K562 (cell line): ENCODE measurements around the gene HACE1. TPM values are rescaled to one million over a fixed set of nuclear protein-coding genes. Genes with fewer than 3 reads are reported as not detected.

Experiments used
- ATAC-seq: fragments of 200-7000 bp; cut with Tn5 transposase; 3 replicates; pipeline ENCODE4 v1.9.1; 2020; ENCODE audit warnings: moderate library complexity
- BruUV-seq: library from RNA; stranded (reverse); fragments of 400-500 nt; replicated peaks from 2 replicates; lab custom pipeline; 2021; lab: Mats Ljungman, UMichigan
- CTCF ChIA-PET: fragments of 300-600 bp; formaldehyde crosslinking; extraction: SDS; loops from one replicate; lab custom pipeline; 2021; ENCODE audit warnings: low intra/inter-chr PET ratio; lab: Yijun Ruan, JAX
- POLR2A ChIA-PET: fragments of 300-600, 350-650 bp; sonication (Branson Sonifier 250); formaldehyde crosslinking; extraction: SDS; loops from one replicate; lab custom pipeline; 2021; ENCODE audit warnings: antibody characterized with exemption, inconsistent platforms; lab: Yijun Ruan, JAX
- DNase-seq, 4 experiments: peaks; one replicate each; pipeline versions ENCODE4 v3.0.0 to v3.0.0-alpha.2; 2011 to 2018; ENCODE audit warnings: low spot score in 3 of 4, mixed read lengths in 3 of 4; ENCODE audit errors: extremely low read depth in 1 of 4
- FAIRE-seq: peaks from 2 replicates; lab custom pipeline; 2011; peaks lifted over from hg19 to GRCh38; lab: Jason Lieb, UNC
- H2AFZ ChIP-seq: 2 replicates; pipeline ENCODE4 v1.6.0; 2011; ENCODE audit warnings: low read depth, low read length, control low read depth, inconsistent platforms
- H3K27ac ChIP-seq: fragments of 200-600 bp; 3 replicates; pipeline ENCODE4 v1.8.0; 2011; ENCODE audit warnings: low read depth, mild to moderate bottlenecking, control low read depth, inconsistent platforms, low read length, moderate library complexity, mixed read lengths; ENCODE audit errors: extremely low read depth
- H3K27me3 ChIP-seq, 2 experiments: fragments of 300-600 bp in 1 of 2; 2 replicates in 1 of 2; 3 replicates in 1 of 2; pipeline versions ENCODE4 v1.6.0 to v1.8.0; 2011; ENCODE audit warnings: inconsistent platforms in 2 of 2, low read length in 2 of 2, mild to moderate bottlenecking in 1 of 2, mixed read lengths in 1 of 2, moderate library complexity in 1 of 2; ENCODE audit not compliant: control insufficient read depth in 2 of 2, insufficient read depth in 2 of 2
- H3K36me3 ChIP-seq: fragments of 300-600 bp; 3 replicates; pipeline ENCODE4 v1.8.0; 2011; ENCODE audit warnings: mild to moderate bottlenecking, low read length, inconsistent platforms; ENCODE audit not compliant: control insufficient read depth, insufficient read depth
- H3K4me1 ChIP-seq, 2 experiments: fragments of 200-600 bp in 1 of 2; replicated peaks in 1 of 2; 2 replicates in 1 of 2; 3 replicates in 1 of 2; pipeline versions ENCODE4 v1.5.1 to v1.8.0; 2011; ENCODE audit warnings: inconsistent platforms in 2 of 2, low read length in 2 of 2, mild to moderate bottlenecking in 1 of 2, mixed read lengths in 1 of 2, moderate library complexity in 1 of 2; ENCODE audit not compliant: control insufficient read depth in 2 of 2, insufficient read depth in 2 of 2
- H3K4me2 ChIP-seq: 2 replicates; pipeline ENCODE4 v1.6.1; 2011; ENCODE audit warnings: low read length, control low read depth, inconsistent platforms, mixed read lengths; ENCODE audit not compliant: insufficient read depth
- H3K4me3 ChIP-seq: fragments of 200-600 bp; sonication (generic), shearing (Covaris generic); 2 replicates; pipeline ENCODE4 v1.5.1; 2016; ENCODE audit warnings: control low read depth, inconsistent platforms
- H3K79me2 ChIP-seq: fragments of 200-600 bp; 3 replicates; pipeline ENCODE4 v1.8.0; 2011; ENCODE audit warnings: low read length, inconsistent platforms; ENCODE audit not compliant: control insufficient read depth, insufficient read depth
- H3K9ac ChIP-seq, 2 experiments: 2 replicates each; pipeline versions ENCODE4 v1.6.0 to v1.6.1; 2011; ENCODE audit warnings: low read depth in 2 of 2, low read length in 2 of 2, control low read depth in 1 of 2, inconsistent platforms in 1 of 2, mild to moderate bottlenecking in 1 of 2, mixed read lengths in 1 of 2; ENCODE audit not compliant: insufficient read depth in 1 of 2
- H3K9me1 ChIP-seq: one replicate; pipeline ENCODE4 v1.6.0; 2011; ENCODE audit warnings: inconsistent platforms, mild to moderate bottlenecking, low read length, moderate library complexity; ENCODE audit not compliant: control insufficient read depth, insufficient read depth
- H3K9me3 ChIP-seq: replicated peaks from 2 replicates; pipeline ENCODE4 v1.5.1; 2011; ENCODE audit warnings: low read depth, low read length, inconsistent platforms; ENCODE audit not compliant: control insufficient read depth, insufficient read depth
- H4K20me1 ChIP-seq: replicated peaks from 2 replicates; pipeline ENCODE4 v1.6.1; 2011; ENCODE audit warnings: low read length, inconsistent platforms, mixed read lengths; ENCODE audit not compliant: control insufficient read depth, insufficient read depth
- CSDE1 ChIP-seq, 2 experiments: fragments of 450-650 bp; IDR thresholded peaks; 2 replicates each; pipeline ENCODE4 v1.6.1; 2016; ENCODE audit warnings: mild to moderate bottlenecking in 1 of 2
- HDAC1 ChIP-seq, 2 experiments: fragments of 450-650 bp; IDR thresholded peaks; 2 replicates each; pipeline ENCODE4 v1.6.1; 2016 to 2017; ENCODE audit warnings: inconsistent platforms in 1 of 2, mild to moderate bottlenecking in 1 of 2, moderate library complexity in 1 of 2
- MED1 ChIP-seq: sonication (generic); formaldehyde crosslinking; IDR thresholded peaks from 2 replicates; pipeline ENCODE4 v1.8.1; 2023; ENCODE audit warnings: missing genetic modification reagents, borderline replicate concordance
- MNT ChIP-seq, 2 experiments: fragments of 450-650 bp; conservative IDR thresholded peaks; 2 replicates each; pipeline ENCODE4 v1.6.1; 2017; ENCODE audit warnings: mild to moderate bottlenecking in 2 of 2, moderate library complexity in 2 of 2
- NELFE ChIP-seq: IDR thresholded peaks from 2 replicates; pipeline ENCODE4 v1.6.1; 2011; ENCODE audit warnings: mild to moderate bottlenecking; ENCODE audit not compliant: insufficient read depth, insufficient read length
- RBM39 ChIP-seq: fragments of 200-400 bp; formaldehyde crosslinking; optimal IDR thresholded peaks from 2 replicates; pipeline ENCODE3; 2018; ENCODE audit warnings: low read depth, low read length
- SFPQ ChIP-seq: fragments of 200-400 bp; formaldehyde crosslinking; IDR thresholded peaks from 2 replicates; pipeline ENCODE4 v1.6.1; 2017; ENCODE audit warnings: mild to moderate bottlenecking, low read depth, low read length, moderate library complexity
- ZBTB7A ChIP-seq: IDR thresholded peaks from 2 replicates; pipeline ENCODE4 v1.6.1; 2011; ENCODE audit warnings: low read depth, mild to moderate bottlenecking, low read length, moderate library complexity, borderline replicate concordance; ENCODE audit not compliant: control insufficient read depth
- ZKSCAN3 ChIP-seq: fragments of 250-450 bp; sonication (Bioruptor Pico); IDR thresholded peaks from 2 replicates; pipeline ENCODE4 v1.4.0; 2020
- ZNF12 ChIP-seq: sonication (generic); formaldehyde crosslinking; IDR thresholded peaks from 2 replicates; pipeline ENCODE4 v1.4.0; 2020; ENCODE audit warnings: mild to moderate bottlenecking, missing genetic modification reagents
- ZNF24 ChIP-seq: fragments of 450-650 bp; IDR thresholded peaks from 2 replicates; pipeline ENCODE4 v1.6.1; 2016
- WGBS: fragments of 100-300 bp; shearing (Covaris generic); methylation state at CpG from one replicate; pipeline ENCODE4 v1.1.6; 2016; ENCODE audit warnings: low coverage, mixed read lengths; ENCODE audit not compliant: insufficient coverage; ENCODE audit errors: missing lambda C conversion rate; 5-methylcytosine and 5-hydroxymethylcytosine counted together
- in situ Hi-C: fragments of 300-500 bp; cut with MboI; formaldehyde crosslinking; loops from 4 replicates; pipeline ENCODE4 v1.15.0; 2018; ENCODE audit warnings: inconsistent platforms, mixed read lengths
- intact Hi-C: fragments of 100-400 bp; cut with micrococcal nuclease; formaldehyde crosslinking; loops from 2 replicates; pipeline ENCODE4 v1.14.2; 2022
- polyA plus RNA-seq, 8 experiments: library from polyadenylated mRNA; depleted of rRNA in 4 of 8; stranded (reverse) in 5 of 8; unstranded in 3 of 8; fragments of >200 nt; fragmentation: Nextera tagmentation in 2 of 8; fragmentation: Illumina TruSeq in 1 of 8; extraction: Ambion mirVana in 2 of 8; extraction: Trizol in 1 of 8; gene quantifications; 2 replicates each; pipeline versions ENCODE4 v1.2.1 to v1.2.3, GENCODE V29; 2011 to 2014; ENCODE audit warnings: inconsistent platforms in 1 of 8, missing spikeins in 1 of 8
- total RNA-seq, 7 experiments: library from RNA; depleted of rRNA in 6 of 7; stranded (reverse); fragments of >200 nt in 6 of 7; fragmentation: Illumina TruSeq in 2 of 7; extraction: Trizol in 2 of 7; gene quantifications; 2 replicates each; pipeline versions ENCODE4 v1.2.1 to v1.2.3, GENCODE V29; 2011 to 2021; ENCODE audit warnings: low replicate concordance in 1 of 7
- TF ChIP-seq, protein P1 (sequence below): sonication (generic); formaldehyde crosslinking; IDR thresholded peaks from 2 replicates; pipeline ENCODE4 v1.8.0; 2022; ENCODE audit warnings: missing genetic modification reagents, mild to moderate bottlenecking, borderline replicate concordance

Gene HACE1
- total and polyA plus RNA-seq, 9 of the 15 experiments (the other 6 are each of a cell fraction or from before 2014, with no cell fraction given) = 3.6 to 19.9 (median 9.1) TPM

DNA sequence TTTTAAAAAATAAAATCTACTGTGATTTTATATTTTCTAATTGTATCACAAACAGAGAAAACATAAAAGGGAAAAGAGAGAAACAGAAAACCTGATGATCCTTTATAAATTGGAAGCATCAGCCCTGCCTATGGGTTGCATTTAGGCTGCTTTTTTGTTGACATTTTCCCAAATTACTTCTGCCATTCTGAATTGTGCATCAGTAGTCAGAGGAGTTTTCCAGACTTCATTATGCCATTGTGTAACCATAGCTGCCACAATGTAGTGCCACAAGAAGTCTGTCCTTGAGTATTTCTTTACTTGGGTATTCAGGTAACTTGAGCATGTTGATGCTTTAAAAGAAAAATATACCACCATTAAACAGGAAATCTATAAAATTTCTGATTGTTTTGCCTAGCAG is 130.3 kb downstream of the HACE1 start:
- Histone ChIP-seq H2AFZ (no peak overlapping the region), H4K20me1 (no peaks in the 10 kb centered on the region), H3K27me3 (no peaks in the 10 kb centered on the region), H3K9ac (no peak overlapping the region), H3K9me3 (no peaks in the 10 kb centered on the region), H3K9me1 (no peaks in the 10 kb centered on the region), H3K4me3 (no peak overlapping the region), H3K27ac (no peak overlapping the region), H3K4me2 (no peak overlapping the region), H3K79me2 (no peaks in the 10 kb centered on the region), H3K4me1 (no peaks in the 10 kb centered on the region), H3K36me3 (no peaks in the 10 kb centered on the region)
- intact Hi-C loops (no loop called here), in situ Hi-C loops (no loop called here)
- DNase-seq = no peak
- ChIA-PET POLR2A (no interaction called here), CTCF (no interaction called here)
- no TSS peak for BruUV-seq
- FAIRE-seq = no peak
- no peak for TF ChIP-seq ZBTB7A
- TF ChIP-seq, protein P1, sequence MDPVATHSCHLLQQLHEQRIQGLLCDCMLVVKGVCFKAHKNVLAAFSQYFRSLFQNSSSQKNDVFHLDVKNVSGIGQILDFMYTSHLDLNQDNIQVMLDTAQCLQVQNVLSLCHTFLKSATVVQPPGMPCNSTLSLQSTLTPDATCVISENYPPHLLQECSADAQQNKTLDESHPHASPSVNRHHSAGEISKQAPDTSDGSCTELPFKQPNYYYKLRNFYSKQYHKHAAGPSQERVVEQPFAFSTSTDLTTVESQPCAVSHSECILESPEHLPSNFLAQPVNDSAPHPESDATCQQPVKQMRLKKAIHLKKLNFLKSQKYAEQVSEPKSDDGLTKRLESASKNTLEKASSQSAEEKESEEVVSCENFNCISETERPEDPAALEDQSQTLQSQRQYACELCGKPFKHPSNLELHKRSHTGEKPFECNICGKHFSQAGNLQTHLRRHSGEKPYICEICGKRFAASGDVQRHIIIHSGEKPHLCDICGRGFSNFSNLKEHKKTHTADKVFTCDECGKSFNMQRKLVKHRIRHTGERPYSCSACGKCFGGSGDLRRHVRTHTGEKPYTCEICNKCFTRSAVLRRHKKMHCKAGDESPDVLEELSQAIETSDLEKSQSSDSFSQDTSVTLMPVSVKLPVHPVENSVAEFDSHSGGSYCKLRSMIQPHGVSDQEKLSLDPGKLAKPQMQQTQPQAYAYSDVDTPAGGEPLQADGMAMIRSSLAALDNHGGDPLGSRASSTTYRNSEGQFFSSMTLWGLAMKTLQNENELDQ (CRISPR knock-in tag) = no peak
- TF ChIP-seq MED1 (CRISPR knock-in tag) = no peak
- no peak for ATAC-seq

GRCh38 chr6:104728448-104728847 is 131.3 kb downstream of the HACE1 start:
- ChIA-PET POLR2A (no interaction called here), CTCF (no interaction called here)
- Histone ChIP-seq H3K4me2 (no peak overlapping the region), H2AFZ (no peak overlapping the region), H3K79me2 (no peaks in the 10 kb centered on the region), H3K36me3 (no peaks in the 10 kb centered on the region), H3K27me3 (no peaks in the 10 kb centered on the region), H3K4me3 (no peak overlapping the region), H3K4me1 (no peaks in the 10 kb centered on the region), H3K9ac (no peak overlapping the region), H3K9me3 (no peaks in the 10 kb centered on the region), H4K20me1 (no peaks in the 10 kb centered on the region), H3K9me1 (no peaks in the 10 kb centered on the region), H3K27ac (no peak overlapping the region)
- no peak for FAIRE-seq
- ATAC-seq = no peak
- in situ Hi-C loops (no loop called here), intact Hi-C loops (no loop called here)
- DNase-seq = no peak
- no TSS peak for BruUV-seq
- 74% methylated on average over 4 of the region's 4 CpGs for WGBS
- TF ChIP-seq RBM39 (no peak), MNT (conservative IDR thresholded peaks at IDR 0.05) (no peak), NELFE (no peak), SFPQ (no peak), ZNF24 (no peak), ZNF12 (CRISPR knock-in tag) (no peak), HDAC1 (IDR thresholded peaks at IDR 0.05) (no peak), CSDE1 (IDR thresholded peaks at IDR 0.05) (no peak), ZKSCAN3 (no peak)
